Fibroblast of mammary gland (primary cell): ENCODE results near the gene CALML3.

Experiments
- DNase-seq: peaks from one replicate; pipeline ENCODE4 v3.0.0-alpha.2; 2010; ENCODE audit warnings: low read depth
- H3K4me3 ChIP-seq: 2 replicates; pipeline ENCODE4 v1.5.1; 2011; ENCODE audit warnings: low read depth, mild to moderate bottlenecking, low read length, moderate library complexity; ENCODE audit not compliant: control insufficient read depth
- TF ChIP-seq, protein P1 (sequence below): conservative IDR thresholded peaks from 2 replicates; pipeline ENCODE4 v1.5.1; 2011; ENCODE audit warnings: low read depth, low read length, inconsistent platforms; ENCODE audit not compliant: control insufficient read depth, insufficient read depth

The CALML3 gene

DNA sequence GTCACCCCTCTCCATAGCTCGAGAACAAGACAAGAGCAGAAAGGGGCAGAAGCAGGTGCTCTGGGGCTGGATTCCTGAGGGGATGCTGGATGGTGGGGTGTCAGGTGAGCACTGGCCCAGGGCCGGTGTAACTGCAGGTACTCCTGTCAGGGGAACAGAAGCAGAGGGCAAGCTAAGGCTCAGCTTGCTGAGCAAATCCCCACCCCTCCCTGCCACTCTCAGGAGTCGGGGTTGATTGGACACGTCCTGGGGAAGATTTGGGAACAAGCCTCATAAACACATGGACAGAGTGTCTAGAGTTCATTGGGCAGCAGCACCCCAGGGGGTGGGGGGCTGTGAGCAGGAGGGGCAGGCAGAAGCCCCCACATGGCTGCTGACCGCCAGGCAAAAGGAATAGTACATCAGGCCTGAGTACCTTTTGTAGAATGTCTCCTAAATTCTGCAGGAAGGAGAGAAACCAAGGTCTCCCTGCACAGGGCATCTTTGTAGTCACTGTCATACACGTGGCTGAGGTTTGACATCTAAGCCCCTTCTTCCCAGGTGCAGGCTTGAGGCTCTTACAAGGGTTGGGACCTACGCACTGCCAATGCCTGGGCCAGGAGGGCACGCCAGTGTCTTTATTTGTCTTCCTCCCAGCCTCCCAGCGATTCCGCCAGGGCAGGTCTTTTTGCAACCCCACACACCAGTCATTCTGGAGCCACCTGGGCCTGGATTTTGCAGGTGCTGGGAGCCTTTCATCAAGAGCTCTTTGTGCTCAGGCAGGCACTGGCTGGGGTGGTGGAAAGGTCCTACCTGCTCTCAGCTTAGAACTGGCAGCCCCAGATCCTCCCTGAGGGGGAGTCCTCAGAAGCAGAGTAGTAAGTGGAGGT lies 2.8 kb downstream of the CALML3 start:
- no peak overlapping the region for H3K4me3 ChIP-seq
- TF ChIP-seq, protein P1, sequence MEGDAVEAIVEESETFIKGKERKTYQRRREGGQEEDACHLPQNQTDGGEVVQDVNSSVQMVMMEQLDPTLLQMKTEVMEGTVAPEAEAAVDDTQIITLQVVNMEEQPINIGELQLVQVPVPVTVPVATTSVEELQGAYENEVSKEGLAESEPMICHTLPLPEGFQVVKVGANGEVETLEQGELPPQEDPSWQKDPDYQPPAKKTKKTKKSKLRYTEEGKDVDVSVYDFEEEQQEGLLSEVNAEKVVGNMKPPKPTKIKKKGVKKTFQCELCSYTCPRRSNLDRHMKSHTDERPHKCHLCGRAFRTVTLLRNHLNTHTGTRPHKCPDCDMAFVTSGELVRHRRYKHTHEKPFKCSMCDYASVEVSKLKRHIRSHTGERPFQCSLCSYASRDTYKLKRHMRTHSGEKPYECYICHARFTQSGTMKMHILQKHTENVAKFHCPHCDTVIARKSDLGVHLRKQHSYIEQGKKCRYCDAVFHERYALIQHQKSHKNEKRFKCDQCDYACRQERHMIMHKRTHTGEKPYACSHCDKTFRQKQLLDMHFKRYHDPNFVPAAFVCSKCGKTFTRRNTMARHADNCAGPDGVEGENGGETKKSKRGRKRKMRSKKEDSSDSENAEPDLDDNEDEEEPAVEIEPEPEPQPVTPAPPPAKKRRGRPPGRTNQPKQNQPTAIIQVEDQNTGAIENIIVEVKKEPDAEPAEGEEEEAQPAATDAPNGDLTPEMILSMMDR = no peak

DNA sequence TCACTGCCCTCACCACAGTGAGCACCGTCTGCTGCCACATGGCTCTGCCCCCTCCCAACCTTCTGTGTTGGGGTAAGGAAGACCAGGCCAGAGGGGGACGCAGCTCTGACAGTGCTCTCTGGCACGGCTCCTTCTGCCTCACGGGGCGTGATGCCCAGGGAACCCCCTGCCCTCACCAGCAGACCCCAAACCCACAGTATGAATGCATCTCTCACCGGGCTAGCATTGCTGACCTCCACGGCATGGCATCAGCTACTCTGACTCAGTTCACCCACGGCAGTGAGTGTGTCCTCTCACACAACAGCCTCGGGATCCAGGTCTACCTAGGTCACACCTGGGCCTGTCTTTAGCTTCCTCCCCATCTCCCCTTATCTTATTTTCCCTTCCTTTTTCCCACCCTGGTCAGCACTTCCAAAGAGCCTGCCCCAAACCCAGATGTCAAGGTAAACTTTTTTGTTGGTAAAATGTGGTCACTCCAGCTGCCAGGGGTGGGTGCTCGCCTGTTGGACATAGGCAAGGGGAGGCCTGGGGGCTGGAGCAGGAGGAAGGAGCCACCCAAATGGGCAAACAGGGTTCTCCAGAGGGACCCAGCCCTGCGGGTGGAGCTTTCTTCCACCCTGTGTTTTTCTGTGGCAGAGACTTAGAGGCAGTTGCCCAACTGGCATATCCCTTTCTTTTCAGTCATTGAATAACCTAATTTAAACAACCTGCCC lies 4.4 kb downstream of the CALML3 start:
- DNase-seq = no peak
- H3K4me3 ChIP-seq = no peak overlapping the region
- TF ChIP-seq, protein P1 = no peak

More for the DNA sequence above, 2.8 kb downstream of the CALML3 start:
- no peak for DNase-seq

DNA sequence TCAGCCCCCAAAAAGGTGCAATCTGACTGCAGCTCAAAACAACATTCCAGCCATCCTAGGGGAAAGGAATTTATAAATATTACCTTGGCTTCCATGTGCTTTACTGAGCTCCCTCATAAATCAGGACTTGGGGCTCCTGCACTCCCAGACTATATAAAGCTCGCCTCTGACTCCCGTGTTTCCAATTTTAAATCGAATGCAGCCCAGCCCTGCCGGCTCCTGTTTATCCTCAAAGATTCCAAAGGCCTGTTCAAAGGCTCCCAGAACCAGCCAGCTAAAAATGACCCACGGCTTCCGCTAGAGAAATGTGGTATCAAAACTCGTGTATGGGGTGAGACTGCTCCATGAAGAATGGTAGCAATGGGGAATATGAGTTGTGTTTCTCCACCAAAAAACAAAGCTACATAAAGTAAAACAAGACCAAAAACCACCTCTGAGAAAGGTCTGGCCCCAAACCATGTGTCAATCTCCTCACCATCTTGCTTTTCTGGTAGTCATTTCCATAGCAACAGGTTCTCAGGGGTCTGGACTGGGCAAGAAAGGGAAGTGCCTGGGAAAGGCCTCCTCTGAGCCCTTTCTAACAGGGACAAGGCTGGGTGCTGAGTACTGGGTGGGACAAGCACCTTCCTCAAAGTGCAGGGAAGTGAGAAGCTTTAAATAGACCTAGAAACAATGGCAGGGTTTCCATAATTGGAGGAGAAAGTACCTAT lies 5.1 kb downstream of the CALML3 start:
- H3K4me3 ChIP-seq = no peak overlapping the region
- DNase-seq = no peak
- TF ChIP-seq, protein P1 = no peak

DNA sequence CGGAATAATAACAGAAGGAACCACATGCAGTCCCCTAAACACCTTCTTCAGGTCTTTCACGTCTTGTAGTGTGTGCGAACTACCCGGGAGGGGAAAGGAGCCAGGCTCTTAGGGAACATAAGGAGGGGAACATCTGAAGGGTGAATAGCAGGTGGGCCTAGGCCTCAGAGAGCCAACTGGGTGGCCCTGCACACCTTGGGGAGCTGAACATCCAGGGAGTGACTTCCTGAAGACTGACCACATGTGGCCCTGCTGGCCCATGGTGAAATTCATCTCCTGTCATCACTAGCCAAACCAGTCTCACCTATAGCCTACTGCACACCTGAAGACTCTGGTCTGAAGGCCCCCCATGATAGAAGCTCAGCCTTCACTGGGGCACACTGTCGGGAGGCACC lies 5.6 kb downstream of the CALML3 start:
- TF ChIP-seq, protein P1 = no peak
- DNase-seq = no peak
- no peak overlapping the region for H3K4me3 ChIP-seq

DNA sequence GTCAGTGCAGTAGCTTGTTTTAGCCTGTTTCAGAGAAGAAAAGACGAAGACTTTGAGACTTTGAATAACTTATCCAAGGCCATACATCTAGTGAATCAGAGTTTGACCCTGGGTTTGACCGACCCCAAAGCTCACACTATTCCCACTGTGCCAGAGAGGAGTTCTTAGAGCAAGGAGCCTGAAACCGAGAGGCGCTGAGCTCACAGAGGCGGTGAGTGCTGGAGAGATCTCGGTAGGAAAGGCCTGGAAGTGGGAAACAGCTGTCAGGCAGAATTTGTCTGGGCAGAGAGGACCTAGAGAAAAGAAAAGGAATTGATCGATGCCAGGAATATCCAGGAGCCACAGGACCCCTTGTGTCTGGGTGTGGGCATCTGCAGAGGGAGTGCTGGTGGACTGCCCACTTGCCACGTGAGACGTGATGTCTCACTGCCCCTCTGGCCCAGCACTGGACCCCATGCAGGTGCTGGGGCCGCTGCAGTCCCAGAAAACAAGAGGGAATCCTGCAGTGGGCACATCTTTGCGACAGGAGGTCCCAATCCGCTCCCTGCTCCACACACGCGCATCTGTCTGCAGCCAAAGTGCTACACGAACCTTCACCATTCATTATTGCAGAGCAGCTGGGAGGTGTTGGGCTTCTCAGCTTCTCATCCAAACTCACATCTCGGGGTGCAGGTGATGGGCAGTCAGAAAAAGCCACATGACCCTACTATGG lies 6.2 kb downstream of the CALML3 start:
- TF ChIP-seq, protein P1 = no peak
- H3K4me3 ChIP-seq = no peak overlapping the region
- DNase-seq = no peak
